H1 (cell line): ENCODE measurements around the gene TRHDE. TPM values are rescaled to one million over a fixed set of nuclear protein-coding genes. Genes with fewer than 3 reads are reported as not detected.
A peak's percentile ranks its signal among the peaks of the same experiment; 100 is the strongest.

ENCODE experiments used
- CBX5 ChIP-seq: fragments of 300-800, 300-1000 bp; sonication (generic); IDR thresholded peaks from 2 replicates; pipeline ENCODE4 v1.7.1; 2016; ENCODE audit warnings: antibody characterized with exemption, low read length, low read depth
- CEBPB ChIP-seq: IDR thresholded peaks from 2 replicates; pipeline ENCODE4 v1.6.1; 2012; ENCODE audit warnings: low read depth, low read length
- CTCF ChIP-seq, 3 experiments: IDR thresholded peaks; 1 replicate in 2 of 3; 2 replicates in 1 of 3; pipeline versions ENCODE4 v1.5.1 to v1.6.1; 2011; ENCODE audit warnings: low read length in 3 of 3, mild to moderate bottlenecking in 3 of 3, inconsistent platforms in 2 of 3, low read depth in 1 of 3, moderate library complexity in 1 of 3; ENCODE audit not compliant: insufficient read depth in 1 of 3; ENCODE audit errors: control extremely low read depth in 1 of 3
- polyA plus RNA-seq, 7 experiments: library from polyadenylated mRNA; depleted of rRNA in 3 of 7; stranded (reverse) in 5 of 7; unstranded in 2 of 7; fragments of >200 nt in 5 of 7; fragments of 200-250 nt in 2 of 7; gene quantifications; 1 replicate in 5 of 7; 2 replicates in 1 of 7; 4 replicates in 1 of 7; pipeline versions ENCODE4 v1.2.1 to v1.2.3, GENCODE V29; 2011 to 2013; ENCODE audit warnings: missing spikeins in 2 of 7, mixed read lengths in 2 of 7
- total RNA-seq: library from RNA; stranded (reverse); fragmentation: NEBNext Ultra II Directional; extraction: Animal tissue kit (Norgen Biotek cat#: 25700); gene quantifications from 2 replicates; pipeline ENCODE4 v1.2.1, GENCODE V29; 2021

The TRHDE gene
- total and polyA plus RNA-seq, 2 of the 8 experiments (the other 6 are each of a cell fraction or from before 2014, with no cell fraction given) = 1.3 to 5.0 TPM

- TF ChIP-seq CEBPB (no peak), CTCF (IDR thresholded peaks at IDR 0.05; ENCODE audit: control extremely low read depth in 1 of 3, insufficient read depth in 1 of 3, low read depth in 1 of 3, low read length in 3 of 3) (peak in 2 of 3 experiments; percentile 60 to 77; a peak in 3 of 4 replicates), CBX5 (no peak)
Measured at GRCh38 chr12:72346363-72346944, 74.3 kb downstream of the TRHDE start (continued).
